Measurements from ENCODE around the gene KAZN.

GRCh38 chr1:14739082-14739832, 140.8 kb downstream of the KAZN start:
- TF ChIP-seq CTCF (IDR thresholded peaks at IDR 0.05; ENCODE audit: poor library complexity, severe bottlenecking) (no peak), POLR2AphosphoS5 (IDR thresholded peaks at IDR 0.05) (no peak), EZH2 (IDR thresholded peaks at IDR 0.05; ENCODE audit: borderline replicate concordance, insufficient read depth, low read length, poor library complexity, severe bottlenecking) (no peak), SMC3 (conservative IDR thresholded peaks at IDR 0.05; ENCODE audit: poor library complexity) (no peak), TAF1 (IDR thresholded peaks at IDR 0.05; ENCODE audit: low read depth) (no peak)
